GM12878 (cell line): ENCODE results near the gene C20orf144. TPM values are rescaled to one million over a fixed set of nuclear protein-coding genes. Genes with fewer than 3 reads are reported as not detected.

Experiments
- ATAC-seq: fragments of 200-7000 bp; cut with Tn5 transposase; 3 replicates; pipeline ENCODE4 v1.9.1; 2020; ENCODE audit warnings: mild to moderate bottlenecking, moderate library complexity
- BruUV-seq: library from RNA; stranded (reverse); fragments of 400-500 nt; replicated peaks from 2 replicates; lab custom pipeline; 2021; lab: Mats Ljungman, UMichigan
- CTCF ChIA-PET: fragments of 300-600 bp; sonication (Branson Sonifier 250); formaldehyde crosslinking; extraction: SDS; loops from one replicate; lab custom pipeline; 2021; ENCODE audit warnings: inconsistent platforms; lab: Yijun Ruan, JAX
- POLR2A ChIA-PET: fragments of 350-600 bp; formaldehyde crosslinking; extraction: SDS; loops from one replicate; lab custom pipeline; 2021; ENCODE audit warnings: inconsistent platforms; lab: Charles Lee
- RAD21 ChIA-PET: fragments of 300-600 bp; sonication (Branson Sonifier 250); formaldehyde crosslinking; loops from one replicate; lab custom pipeline; 2023; ENCODE audit warnings: antibody characterized with exemption; ENCODE audit not compliant: unreplicated experiment; lab: Charles Lee
- SMC1A ChIA-PET: fragments of 300-600 bp; sonication (Branson Sonifier 250); formaldehyde crosslinking; loops from one replicate; lab custom pipeline; 2023; ENCODE audit not compliant: unreplicated experiment, uncharacterized antibody; lab: Charles Lee
- DNase-seq: peaks from one replicate; pipeline ENCODE4 v3.0.0-alpha.2; 2011; ENCODE audit warnings: low read depth, low spot score
- FAIRE-seq: peaks from 3 replicates; lab custom pipeline; 2011; peaks lifted over from hg19 to GRCh38; lab: Jason Lieb, UNC
- H2AFZ ChIP-seq: 2 replicates; pipeline ENCODE4 v1.6.0; 2011; ENCODE audit warnings: low read depth, low read length, control low read depth; ENCODE audit not compliant: control insufficient read depth
- H3K27ac ChIP-seq: 2 replicates; pipeline ENCODE4 v1.5.1; 2011; ENCODE audit warnings: control low read depth; ENCODE audit not compliant: control insufficient read depth, insufficient read depth
- H3K27me3 ChIP-seq, 2 experiments: replicated peaks in 1 of 2; 2 replicates each; pipeline versions ENCODE4 v1.6.0 to v1.6.1; 2011; ENCODE audit warnings: low read length in 1 of 2; ENCODE audit not compliant: control insufficient read depth in 2 of 2, insufficient read depth in 2 of 2
- H3K36me3 ChIP-seq, 2 experiments: 2 replicates each; pipeline ENCODE4 v1.5.1; 2011; ENCODE audit warnings: low read length in 1 of 2; ENCODE audit not compliant: control insufficient read depth in 2 of 2, insufficient read depth in 2 of 2
- H3K4me1 ChIP-seq: 2 replicates; pipeline ENCODE4 v1.6.1; 2011; ENCODE audit warnings: mild to moderate bottlenecking, low read length, moderate library complexity, mixed read lengths; ENCODE audit not compliant: control insufficient read depth, insufficient read depth
- H3K4me2 ChIP-seq: 2 replicates; pipeline ENCODE4 v1.6.0; 2011; ENCODE audit warnings: control low read depth; ENCODE audit not compliant: control insufficient read depth, insufficient read depth
- H3K4me3 ChIP-seq: fragments of 200-600 bp; sonication (generic); 2 replicates; pipeline ENCODE4 v1.5.1; 2016
- H3K79me2 ChIP-seq: 2 replicates; pipeline ENCODE4 v1.6.0; 2011; ENCODE audit warnings: low read length; ENCODE audit not compliant: control insufficient read depth, insufficient read depth
- H3K9ac ChIP-seq: 2 replicates; pipeline ENCODE4 v1.8.0; 2011; ENCODE audit warnings: low read length, control low read depth, mixed read lengths; ENCODE audit not compliant: control insufficient read depth, insufficient read depth
- H3K9me3 ChIP-seq: replicated peaks from 3 replicates; pipeline ENCODE4 v1.5.1; 2011; ENCODE audit warnings: mild to moderate bottlenecking, low read length; ENCODE audit not compliant: control insufficient read depth, insufficient read depth
- H4K20me1 ChIP-seq: 2 replicates; pipeline ENCODE4 v1.6.0; 2011; ENCODE audit not compliant: control insufficient read depth, insufficient read depth
- HDAC2 ChIP-seq: fragments of 200-600 bp; sonication (generic); IDR thresholded peaks from 2 replicates; pipeline ENCODE4 v1.6.1; 2017
- KDM1A ChIP-seq: fragments of 200-600 bp; sonication (generic); IDR thresholded peaks from 2 replicates; pipeline ENCODE4 v1.6.1; 2016; ENCODE audit warnings: borderline replicate concordance
- KLF5 ChIP-seq: fragments of 450-650 bp; IDR thresholded peaks from 2 replicates; pipeline ENCODE4 v1.6.1; 2014; ENCODE audit warnings: mild to moderate bottlenecking; ENCODE audit not compliant: partially characterized antibody
- RFX5 ChIP-seq: IDR thresholded peaks from 2 replicates; pipeline ENCODE4 v1.6.1; 2011; ENCODE audit warnings: low read depth, low read length, improper control_type of control experiment
- STAT3 ChIP-seq: IDR thresholded peaks from 2 replicates; pipeline ENCODE4 v1.6.1; 2011; ENCODE audit warnings: low read depth, low read length, improper control_type of control experiment
- TCF3 ChIP-seq: IDR thresholded peaks from 2 replicates; pipeline ENCODE4 v1.6.1; 2012; ENCODE audit warnings: low read depth, mild to moderate bottlenecking, low read length, borderline replicate concordance; ENCODE audit not compliant: insufficient read depth
- WGBS: methylation state at CpG from one replicate; pipeline ENCODE4 v1.1.6; 2016; ENCODE audit warnings: low lambda C conversion rate; ENCODE audit not compliant: insufficient replicate concordance, insufficient coverage; ENCODE audit errors: missing lambda C conversion rate; 5-methylcytosine and 5-hydroxymethylcytosine counted together
- in situ Hi-C: fragments of 300-500 bp; cut with MboI; formaldehyde crosslinking; loops from 9 replicates; pipeline ENCODE4 v1.14.3; 2018; ENCODE audit warnings: mixed read lengths
- intact Hi-C: fragments of 100-400 bp; cut with micrococcal nuclease; formaldehyde crosslinking; loops from one replicate; pipeline ENCODE4 v1.14.2; 2022; ENCODE audit not compliant: unreplicated experiment
- polyA plus RNA-seq, 11 experiments: library from polyadenylated mRNA; depleted of rRNA in 4 of 11; unstranded in 6 of 11; stranded (reverse) in 5 of 11; fragments of >200 nt; fragmentation: Nextera tagmentation in 4 of 11; fragmentation: Illumina TruSeq in 1 of 11; extraction: Ambion mirVana in 4 of 11; extraction: Trizol in 1 of 11; gene quantifications; 1 replicate in 1 of 11; 2 replicates in 10 of 11; pipeline versions ENCODE4 v1.2.1 to v1.2.3, GENCODE V29; 2011 to 2016; ENCODE audit warnings: inconsistent platforms in 2 of 11, missing spikeins in 2 of 11, low read depth in 1 of 11
- total RNA-seq, 4 experiments: library from RNA; depleted of rRNA in 3 of 4; stranded (reverse); fragments of >200 nt in 3 of 4; fragmentation: Illumina TruSeq in 1 of 4; extraction: Trizol in 1 of 4; gene quantifications; 2 replicates each; pipeline versions ENCODE4 v1.2.1 to v1.2.3, GENCODE V29; 2013 to 2021
- TF ChIP-seq, protein P1 (sequence below): fragments of 450-650 bp; IDR thresholded peaks from 2 replicates; pipeline ENCODE4 v1.6.1; 2016; ENCODE audit warnings: mild to moderate bottlenecking, moderate library complexity, borderline replicate concordance
- TF ChIP-seq, protein P2 (sequence below): fragments of 450-650 bp; formaldehyde crosslinking; IDR thresholded peaks from 2 replicates; pipeline ENCODE4 v1.4.0; 2020; ENCODE audit warnings: mild to moderate bottlenecking, moderate library complexity
- TF ChIP-seq, protein P3 (sequence below): fragments of 450-650 bp; IDR thresholded peaks from 2 replicates; pipeline ENCODE4 v1.6.1; 2017; ENCODE audit warnings: mild to moderate bottlenecking, low read depth, inconsistent platforms; ENCODE audit not compliant: poor library complexity, severe bottlenecking
- TF ChIP-seq, protein P4 (sequence below): IDR thresholded peaks from 2 replicates; pipeline ENCODE4 v1.6.1; 2011; ENCODE audit warnings: mild to moderate bottlenecking, low read depth, low read length, moderate library complexity; ENCODE audit not compliant: insufficient replicate concordance

Gene C20orf144
- total and polyA plus RNA-seq, 10 of the 15 experiments (the other 5 are each of a cell fraction or from before 2014, with no cell fraction given) = 0.04 to 0.62 (median 0.23) TPM; not detected in 2

DNA sequence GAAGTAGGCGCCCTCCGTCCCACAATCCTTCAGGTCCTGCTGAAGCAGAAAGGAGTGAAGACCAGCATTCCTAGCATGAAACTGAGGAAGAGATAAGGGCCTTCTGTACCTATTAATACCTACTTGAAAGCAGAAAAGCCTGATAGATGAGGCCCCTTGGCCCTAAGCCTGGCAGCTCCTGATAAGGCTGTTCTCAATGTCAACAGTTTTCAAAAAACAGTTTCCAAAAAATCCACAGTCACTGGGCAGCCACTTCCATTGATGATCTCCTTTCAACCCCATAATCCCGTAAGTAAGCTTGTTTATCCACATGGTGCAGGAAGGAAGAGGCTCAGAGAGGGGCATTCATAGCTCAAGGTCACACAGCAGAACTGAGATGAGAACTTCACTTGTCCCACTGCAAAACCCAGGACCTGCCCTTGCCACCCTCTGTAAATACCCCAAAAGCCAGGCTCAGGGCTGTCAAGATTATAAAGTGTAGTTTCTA is 26.9 kb downstream of the C20orf144 start (continued):
- TF ChIP-seq, protein P1, sequence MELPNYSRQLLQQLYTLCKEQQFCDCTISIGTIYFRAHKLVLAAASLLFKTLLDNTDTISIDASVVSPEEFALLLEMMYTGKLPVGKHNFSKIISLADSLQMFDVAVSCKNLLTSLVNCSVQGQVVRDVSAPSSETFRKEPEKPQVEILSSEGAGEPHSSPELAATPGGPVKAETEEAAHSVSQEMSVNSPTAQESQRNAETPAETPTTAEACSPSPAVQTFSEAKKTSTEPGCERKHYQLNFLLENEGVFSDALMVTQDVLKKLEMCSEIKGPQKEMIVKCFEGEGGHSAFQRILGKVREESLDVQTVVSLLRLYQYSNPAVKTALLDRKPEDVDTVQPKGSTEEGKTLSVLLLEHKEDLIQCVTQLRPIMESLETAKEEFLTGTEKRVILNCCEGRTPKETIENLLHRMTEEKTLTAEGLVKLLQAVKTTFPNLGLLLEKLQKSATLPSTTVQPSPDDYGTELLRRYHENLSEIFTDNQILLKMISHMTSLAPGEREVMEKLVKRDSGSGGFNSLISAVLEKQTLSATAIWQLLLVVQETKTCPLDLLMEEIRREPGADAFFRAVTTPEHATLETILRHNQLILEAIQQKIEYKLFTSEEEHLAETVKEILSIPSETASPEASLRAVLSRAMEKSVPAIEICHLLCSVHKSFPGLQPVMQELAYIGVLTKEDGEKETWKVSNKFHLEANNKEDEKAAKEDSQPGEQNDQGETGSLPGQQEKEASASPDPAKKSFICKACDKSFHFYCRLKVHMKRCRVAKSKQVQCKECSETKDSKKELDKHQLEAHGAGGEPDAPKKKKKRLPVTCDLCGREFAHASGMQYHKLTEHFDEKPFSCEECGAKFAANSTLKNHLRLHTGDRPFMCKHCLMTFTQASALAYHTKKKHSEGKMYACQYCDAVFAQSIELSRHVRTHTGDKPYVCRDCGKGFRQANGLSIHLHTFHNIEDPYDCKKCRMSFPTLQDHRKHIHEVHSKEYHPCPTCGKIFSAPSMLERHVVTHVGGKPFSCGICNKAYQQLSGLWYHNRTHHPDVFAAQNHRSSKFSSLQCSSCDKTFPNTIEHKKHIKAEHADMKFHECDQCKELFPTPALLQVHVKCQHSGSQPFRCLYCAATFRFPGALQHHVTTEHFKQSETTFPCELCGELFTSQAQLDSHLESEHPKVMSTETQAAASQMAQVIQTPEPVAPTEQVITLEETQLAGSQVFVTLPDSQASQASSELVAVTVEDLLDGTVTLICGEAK = no peak

DNA sequence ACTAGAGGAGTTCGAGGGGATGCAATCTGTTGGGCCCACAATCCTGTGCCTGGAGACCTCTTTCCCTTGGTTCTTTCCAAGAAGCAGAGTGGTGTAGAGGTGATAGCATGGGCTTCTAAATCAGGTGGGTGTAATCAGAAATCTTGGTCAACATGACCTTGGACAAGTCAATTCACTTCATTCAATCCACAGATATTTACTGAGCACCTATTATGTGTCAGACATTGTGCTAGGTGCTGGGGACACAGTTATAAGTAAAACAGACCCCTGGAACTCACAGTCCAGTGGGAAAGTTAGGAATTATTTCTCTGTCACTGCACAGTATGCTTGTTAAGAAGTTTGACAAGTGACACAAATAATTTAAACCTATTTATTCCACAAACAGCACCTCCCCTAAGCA is 27.4 kb downstream of the C20orf144 start:
- Histone ChIP-seq H3K79me2 (peaks cover 12% of the 10 kb centered on the region), H4K20me1 (no peaks in the 10 kb centered on the region), H3K27ac (no peak overlapping the region), H3K9me3 (no peaks in the 10 kb centered on the region), H3K4me2 (no peak overlapping the region), H3K9ac (no peak overlapping the region), H3K4me1 (peaks cover 17% of the 10 kb centered on the region), H3K36me3 (no peaks in the 10 kb centered on the region), H2AFZ (no peak overlapping the region), H3K27me3 (no peaks in the 10 kb centered on the region), H3K4me3 (no peak overlapping the region)
- ATAC-seq = no peak
- CTCF ChIA-PET = no interaction called here
- no TSS peak for BruUV-seq
- RAD21 ChIA-PET = no interaction called here
- in situ Hi-C loops (no loop called here), intact Hi-C loops (loop anchor here (5.0 to 10.0 kb wide), 2 partner anchors 88 to 305 kb away; partner anchors contain the start of gene RALY)
- FAIRE-seq = no peak
- SMC1A ChIA-PET = interaction anchor here (1.2 kb wide), 1 partner anchor 80 kb away, joined by 3 read pairs; no protein-coding TSS in a partner anchor
- POLR2A ChIA-PET = interaction anchor here (0.6 to 0.7 kb wide), 2 partner anchors 40 to 246 kb away, joined by 3 to 8 read pairs; partner anchors contain the start of gene SNTA1
- WGBS = 0% methylated on average over 1 of the region's 1 CpG
- DNase-seq = no peak
- TF ChIP-seq STAT3 (no peak), RFX5 (no peak), TCF3 (no peak), HDAC2 (no peak), KLF5 (no peak), KDM1A (no peak)
- TF ChIP-seq, protein P2, sequence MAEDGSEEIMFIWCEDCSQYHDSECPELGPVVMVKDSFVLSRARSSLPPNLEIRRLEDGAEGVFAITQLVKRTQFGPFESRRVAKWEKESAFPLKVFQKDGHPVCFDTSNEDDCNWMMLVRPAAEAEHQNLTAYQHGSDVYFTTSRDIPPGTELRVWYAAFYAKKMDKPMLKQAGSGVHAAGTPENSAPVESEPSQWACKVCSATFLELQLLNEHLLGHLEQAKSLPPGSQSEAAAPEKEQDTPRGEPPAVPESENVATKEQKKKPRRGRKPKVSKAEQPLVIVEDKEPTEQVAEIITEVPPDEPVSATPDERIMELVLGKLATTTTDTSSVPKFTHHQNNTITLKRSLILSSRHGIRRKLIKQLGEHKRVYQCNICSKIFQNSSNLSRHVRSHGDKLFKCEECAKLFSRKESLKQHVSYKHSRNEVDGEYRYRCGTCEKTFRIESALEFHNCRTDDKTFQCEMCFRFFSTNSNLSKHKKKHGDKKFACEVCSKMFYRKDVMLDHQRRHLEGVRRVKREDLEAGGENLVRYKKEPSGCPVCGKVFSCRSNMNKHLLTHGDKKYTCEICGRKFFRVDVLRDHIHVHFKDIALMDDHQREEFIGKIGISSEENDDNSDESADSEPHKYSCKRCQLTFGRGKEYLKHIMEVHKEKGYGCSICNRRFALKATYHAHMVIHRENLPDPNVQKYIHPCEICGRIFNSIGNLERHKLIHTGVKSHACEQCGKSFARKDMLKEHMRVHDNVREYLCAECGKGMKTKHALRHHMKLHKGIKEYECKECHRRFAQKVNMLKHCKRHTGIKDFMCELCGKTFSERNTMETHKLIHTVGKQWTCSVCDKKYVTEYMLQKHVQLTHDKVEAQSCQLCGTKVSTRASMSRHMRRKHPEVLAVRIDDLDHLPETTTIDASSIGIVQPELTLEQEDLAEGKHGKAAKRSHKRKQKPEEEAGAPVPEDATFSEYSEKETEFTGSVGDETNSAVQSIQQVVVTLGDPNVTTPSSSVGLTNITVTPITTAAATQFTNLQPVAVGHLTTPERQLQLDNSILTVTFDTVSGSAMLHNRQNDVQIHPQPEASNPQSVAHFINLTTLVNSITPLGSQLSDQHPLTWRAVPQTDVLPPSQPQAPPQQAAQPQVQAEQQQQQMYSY (CRISPR knock-in tag) = no peak
- TF ChIP-seq, protein P3, sequence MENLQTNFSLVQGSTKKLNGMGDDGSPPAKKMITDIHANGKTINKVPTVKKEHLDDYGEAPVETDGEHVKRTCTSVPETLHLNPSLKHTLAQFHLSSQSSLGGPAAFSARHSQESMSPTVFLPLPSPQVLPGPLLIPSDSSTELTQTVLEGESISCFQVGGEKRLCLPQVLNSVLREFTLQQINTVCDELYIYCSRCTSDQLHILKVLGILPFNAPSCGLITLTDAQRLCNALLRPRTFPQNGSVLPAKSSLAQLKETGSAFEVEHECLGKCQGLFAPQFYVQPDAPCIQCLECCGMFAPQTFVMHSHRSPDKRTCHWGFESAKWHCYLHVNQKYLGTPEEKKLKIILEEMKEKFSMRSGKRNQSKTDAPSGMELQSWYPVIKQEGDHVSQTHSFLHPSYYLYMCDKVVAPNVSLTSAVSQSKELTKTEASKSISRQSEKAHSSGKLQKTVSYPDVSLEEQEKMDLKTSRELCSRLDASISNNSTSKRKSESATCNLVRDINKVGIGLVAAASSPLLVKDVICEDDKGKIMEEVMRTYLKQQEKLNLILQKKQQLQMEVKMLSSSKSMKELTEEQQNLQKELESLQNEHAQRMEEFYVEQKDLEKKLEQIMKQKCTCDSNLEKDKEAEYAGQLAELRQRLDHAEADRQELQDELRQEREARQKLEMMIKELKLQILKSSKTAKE = no peak
- TF ChIP-seq, protein P4, sequence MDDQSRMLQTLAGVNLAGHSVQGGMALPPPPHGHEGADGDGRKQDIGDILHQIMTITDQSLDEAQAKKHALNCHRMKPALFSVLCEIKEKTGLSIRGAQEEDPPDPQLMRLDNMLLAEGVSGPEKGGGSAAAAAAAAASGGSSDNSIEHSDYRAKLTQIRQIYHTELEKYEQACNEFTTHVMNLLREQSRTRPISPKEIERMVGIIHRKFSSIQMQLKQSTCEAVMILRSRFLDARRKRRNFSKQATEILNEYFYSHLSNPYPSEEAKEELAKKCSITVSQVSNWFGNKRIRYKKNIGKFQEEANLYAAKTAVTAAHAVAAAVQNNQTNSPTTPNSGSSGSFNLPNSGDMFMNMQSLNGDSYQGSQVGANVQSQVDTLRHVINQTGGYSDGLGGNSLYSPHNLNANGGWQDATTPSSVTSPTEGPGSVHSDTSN = no peak
